ENCODE data around the gene MED13L.
A peak's percentile ranks its signal among the peaks of the same experiment; 100 is the strongest.

MED13L gene

DNA sequence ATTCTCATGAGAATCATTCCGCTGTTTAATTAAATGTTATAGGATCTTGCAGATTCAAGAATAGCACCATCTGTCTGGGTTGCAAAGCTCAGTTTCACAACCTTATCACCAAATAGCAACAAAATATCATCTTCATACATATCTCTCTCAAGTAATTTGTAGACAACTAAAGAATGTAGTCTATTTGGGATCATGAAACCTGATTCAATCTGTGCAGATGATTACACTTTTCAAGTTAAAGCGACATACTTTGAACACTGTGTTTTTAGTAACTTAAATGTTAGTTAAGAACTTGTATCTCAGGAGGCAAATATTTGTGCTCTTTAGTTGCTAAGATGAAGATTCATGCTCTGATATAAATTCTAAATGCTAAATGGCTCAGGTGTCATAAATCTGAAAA lies 14.8 kb downstream of the MED13L start:
- Histone ChIP-seq H3K27ac (ENCODE audit: insufficient read depth in 1 of 2, low read depth in 1 of 2, low read length in 2 of 2, poor library complexity in 1 of 2, severe bottlenecking in 2 of 2) (no peak overlapping the region), H3K36me3 (ENCODE audit: control insufficient read depth in 4 of 4, insufficient read depth in 4 of 4, low read length in 3 of 4) (no peaks in the 10 kb centered on the region), H3K9me3 (ENCODE audit: control extremely low read depth in 1 of 5, control insufficient read depth in 4 of 5, insufficient read depth in 2 of 5, low read depth in 1 of 5, low read length in 4 of 5) (no peaks in the 10 kb centered on the region), H3K27me3 (replicated peaks in 2 of 5; ENCODE audit: control insufficient read depth in 4 of 5, insufficient read depth in 5 of 5, low read length in 4 of 5) (no peaks in the 10 kb centered on the region), H3K4me3 (ENCODE audit: control insufficient read depth in 1 of 7, extremely low read depth in 1 of 7, insufficient read depth in 4 of 7, low read depth in 2 of 7, low read length in 6 of 7) (no peak overlapping the region), H3K4me1 (ENCODE audit: control extremely low read depth in 1 of 4, control insufficient read depth in 4 of 4, insufficient read depth in 4 of 4, low read length in 3 of 4) (peaks cover 30 to 59% (median 44%) of the 10 kb centered on the region in 4 experiments)
- ChIA-PET POLR2A (no interaction called here), CTCF (interaction anchor here (1.5 to 3.6 kb wide), 3 partner anchors 15 to 121 kb away, joined by 4 to 15 read pairs (median 4); no protein-coding TSS in a partner anchor)
- no peak for DNase-seq
- 100% methylated on average over 1 of the region's 2 CpGs for WGBS (ENCODE audit: insufficient coverage)

DNA sequence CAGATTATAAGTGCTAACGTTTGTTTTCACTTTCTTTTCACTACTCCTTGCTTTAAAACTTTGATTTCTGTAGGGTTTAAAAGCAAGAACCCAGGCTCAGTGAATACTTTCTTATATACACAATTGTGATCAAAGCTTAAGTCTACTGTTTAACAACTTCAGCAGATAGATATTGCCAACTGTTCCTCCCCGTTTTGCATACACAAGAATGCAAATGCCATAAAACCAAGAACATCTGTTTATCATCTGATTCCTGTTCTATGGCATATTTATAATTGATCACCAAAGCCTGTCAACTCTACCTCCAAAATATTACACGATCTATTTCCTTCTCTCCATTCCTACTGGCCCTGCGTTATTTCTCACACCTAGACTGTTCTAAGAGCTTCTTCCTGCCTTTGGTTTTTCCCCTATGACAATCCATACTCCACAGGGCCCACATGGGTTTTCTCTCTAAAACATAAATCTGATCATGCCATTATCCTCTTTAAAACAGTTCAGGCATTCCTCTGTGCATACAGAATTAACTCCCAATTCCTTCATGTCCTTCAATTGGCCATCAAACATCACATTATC lies 15.9 kb downstream of the MED13L start:
- no peak for DNase-seq
- no peak overlapping the region for H3K27ac ChIP-seq (ENCODE audit: insufficient read depth in 1 of 2, low read depth in 1 of 2, low read length in 2 of 2, poor library complexity in 1 of 2, severe bottlenecking in 2 of 2)
- H3K36me3 ChIP-seq (ENCODE audit: control insufficient read depth in 4 of 4, insufficient read depth in 4 of 4, low read length in 3 of 4), result no peaks in the 10 kb centered on the region
- CTCF ChIA-PET, result interaction anchor here (1.2 to 3.6 kb wide), 4 partner anchors 9 to 120 kb away, joined by 4 to 15 read pairs (median 4); no protein-coding TSS in a partner anchor
- POLR2A ChIA-PET, result interaction anchor here (0.7 kb wide), 1 partner anchor 67 kb away, joined by 5 read pairs; no protein-coding TSS in a partner anchor
- no peaks in the 10 kb centered on the region for H3K9me3 ChIP-seq (ENCODE audit: control extremely low read depth in 1 of 5, control insufficient read depth in 4 of 5, insufficient read depth in 2 of 5, low read depth in 1 of 5, low read length in 4 of 5)
- 38% methylated on average over 4 of the region's 4 CpGs for WGBS (ENCODE audit: insufficient coverage)
- peak overlapping the region in 1 of 7 experiments; percentile 3 for H3K4me3 ChIP-seq (ENCODE audit: control insufficient read depth in 1 of 7, extremely low read depth in 1 of 7, insufficient read depth in 4 of 7, low read depth in 2 of 7, low read length in 6 of 7)
- no peaks in the 10 kb centered on the region for H3K27me3 ChIP-seq (replicated peaks in 2 of 5; ENCODE audit: control insufficient read depth in 4 of 5, insufficient read depth in 5 of 5, low read length in 4 of 5)
- peaks cover 21 to 56% (median 40%) of the 10 kb centered on the region in 4 experiments for H3K4me1 ChIP-seq (ENCODE audit: control extremely low read depth in 1 of 4, control insufficient read depth in 4 of 4, insufficient read depth in 4 of 4, low read length in 3 of 4)

DNA sequence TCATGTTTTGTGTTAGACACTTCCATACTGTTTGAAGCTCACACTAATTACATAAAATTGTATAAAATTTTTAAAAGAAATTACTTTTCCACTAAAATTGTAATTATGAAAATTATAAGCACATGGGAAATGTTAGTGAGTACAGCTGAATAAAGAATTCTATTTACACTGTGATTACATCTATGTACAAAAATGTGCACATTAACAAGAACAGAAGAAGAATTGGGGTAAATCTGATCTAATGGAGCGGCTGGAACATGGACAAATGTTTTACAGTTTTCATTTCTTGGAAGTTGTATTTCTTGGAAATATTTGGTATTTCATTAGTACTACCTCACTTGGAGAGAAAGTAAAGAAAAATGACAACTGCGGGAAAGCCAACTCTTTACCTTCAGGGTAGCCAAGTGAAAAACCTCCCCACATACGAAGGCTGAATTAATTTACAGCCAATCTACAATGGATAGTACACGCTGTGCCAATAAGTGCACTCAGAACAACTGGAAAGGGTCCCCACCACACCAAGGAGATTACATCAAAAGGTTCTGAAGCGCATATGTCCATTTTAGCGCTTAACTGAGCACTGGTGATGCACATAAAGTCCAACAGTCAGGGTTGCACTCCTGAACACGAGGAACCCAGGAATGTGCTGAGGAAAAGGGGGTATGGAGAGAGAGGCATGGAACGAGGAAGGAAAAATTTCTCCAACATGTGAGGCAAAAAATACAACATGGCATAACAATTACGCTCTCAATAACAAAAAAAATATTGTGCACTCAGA lies 17.5 kb downstream of the MED13L start:
- Histone ChIP-seq H3K4me3 (ENCODE audit: control insufficient read depth in 1 of 7, extremely low read depth in 1 of 7, insufficient read depth in 4 of 7, low read depth in 2 of 7, low read length in 6 of 7) (no peak overlapping the region), H3K9me3 (ENCODE audit: control extremely low read depth in 1 of 5, control insufficient read depth in 4 of 5, insufficient read depth in 2 of 5, low read depth in 1 of 5, low read length in 4 of 5) (no peaks in the 10 kb centered on the region), H3K27me3 (replicated peaks in 2 of 5; ENCODE audit: control insufficient read depth in 4 of 5, insufficient read depth in 5 of 5, low read length in 4 of 5) (no peaks in the 10 kb centered on the region), H3K36me3 (ENCODE audit: control insufficient read depth in 4 of 4, insufficient read depth in 4 of 4, low read length in 3 of 4) (no peaks in the 10 kb centered on the region), H3K27ac (ENCODE audit: insufficient read depth in 1 of 2, low read depth in 1 of 2, low read length in 2 of 2, poor library complexity in 1 of 2, severe bottlenecking in 2 of 2) (no peak overlapping the region), H3K4me1 (ENCODE audit: control extremely low read depth in 1 of 4, control insufficient read depth in 4 of 4, insufficient read depth in 4 of 4, low read length in 3 of 4) (peaks cover 9 to 42% (median 32%) of the 10 kb centered on the region in 4 experiments)
- POLR2A ChIA-PET, result no interaction called here
- no peak for DNase-seq
- 96% methylated on average over 6 of the region's 9 CpGs for WGBS (ENCODE audit: insufficient coverage)
- CTCF ChIA-PET, result interaction anchor here (1.0 to 2.7 kb wide), 2 partner anchors 11 to 120 kb away, joined by 3 to 7 read pairs; no protein-coding TSS in a partner anchor

DNA sequence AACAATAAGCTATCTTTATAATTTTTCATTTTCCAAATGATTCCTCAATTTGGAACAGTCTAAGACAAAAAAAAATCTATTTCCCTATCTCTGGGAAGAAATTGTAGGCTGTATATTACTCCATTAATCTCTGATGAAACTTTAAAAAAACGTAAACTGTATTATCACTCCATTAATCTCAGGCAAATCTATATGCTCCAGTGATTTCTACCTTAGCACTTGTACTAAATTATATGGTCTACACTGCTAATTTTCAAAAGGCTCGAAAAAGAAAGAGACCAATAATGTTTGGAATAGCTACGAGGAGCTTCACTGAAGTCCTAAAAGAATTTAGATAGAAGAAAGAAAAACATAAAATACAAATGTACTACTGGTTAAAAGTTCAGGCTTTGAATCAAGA lies 19.7 kb downstream of the MED13L start:
- Histone ChIP-seq H3K9me3 (ENCODE audit: control extremely low read depth in 1 of 5, control insufficient read depth in 4 of 5, insufficient read depth in 2 of 5, low read depth in 1 of 5, low read length in 4 of 5) (peaks cover 0 to 5% (median 0%) of the 10 kb centered on the region in 5 experiments), H3K4me3 (ENCODE audit: control insufficient read depth in 1 of 7, extremely low read depth in 1 of 7, insufficient read depth in 4 of 7, low read depth in 2 of 7, low read length in 6 of 7) (no peak overlapping the region), H3K4me1 (ENCODE audit: control extremely low read depth in 1 of 4, control insufficient read depth in 4 of 4, insufficient read depth in 4 of 4, low read length in 3 of 4) (peaks cover 4 to 24% (median 14%) of the 10 kb centered on the region in 4 experiments), H3K36me3 (ENCODE audit: control insufficient read depth in 4 of 4, insufficient read depth in 4 of 4, low read length in 3 of 4) (peaks cover 0 to 3% (median 0%) of the 10 kb centered on the region in 4 experiments), H3K27me3 (replicated peaks in 2 of 5; ENCODE audit: control insufficient read depth in 4 of 5, insufficient read depth in 5 of 5, low read length in 4 of 5) (no peaks in the 10 kb centered on the region), H3K27ac (ENCODE audit: insufficient read depth in 1 of 2, low read depth in 1 of 2, low read length in 2 of 2, poor library complexity in 1 of 2, severe bottlenecking in 2 of 2) (no peak overlapping the region)
- WGBS (ENCODE audit: insufficient coverage), result no CpG with 5 or more reads among the region's 3 CpGs
- CTCF ChIA-PET, result interaction anchor here (0.6 to 2.7 kb wide), 7 partner anchors 9 to 121 kb away, joined by 3 to 12 read pairs (median 6); no protein-coding TSS in a partner anchor
- DNase-seq, result no peak
- POLR2A ChIA-PET, result interaction anchor here (0.7 kb wide), 1 partner anchor 222 kb away, joined by 3 read pairs; no protein-coding TSS in a partner anchor

DNA sequence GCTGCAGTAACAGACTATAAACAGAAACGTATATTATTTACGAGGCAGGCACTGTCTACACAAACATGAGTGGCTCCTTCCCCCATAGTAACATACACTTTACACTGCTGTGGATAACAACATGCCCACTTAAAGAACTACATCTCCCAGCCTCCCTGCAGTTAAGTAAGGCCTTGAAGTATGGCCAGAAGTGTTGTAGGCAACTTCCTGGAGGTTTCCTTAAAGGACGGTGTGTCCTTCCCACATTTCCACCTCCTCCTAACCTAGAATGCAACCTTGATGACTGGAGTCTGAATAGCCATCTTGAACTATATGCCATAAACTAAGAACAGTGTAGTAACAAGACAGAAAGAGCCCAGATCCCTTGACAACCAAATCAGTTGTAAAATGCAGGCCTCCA lies 20.3 kb downstream of the MED13L start:
- no peak overlapping the region for H3K4me3 ChIP-seq (ENCODE audit: control insufficient read depth in 1 of 7, extremely low read depth in 1 of 7, insufficient read depth in 4 of 7, low read depth in 2 of 7, low read length in 6 of 7)
- peaks cover 0 to 9% (median 0%) of the 10 kb centered on the region in 5 experiments for H3K9me3 ChIP-seq (ENCODE audit: control extremely low read depth in 1 of 5, control insufficient read depth in 4 of 5, insufficient read depth in 2 of 5, low read depth in 1 of 5, low read length in 4 of 5)
- peak overlapping the region in 1 of 2 experiments; percentile 19 for H3K27ac ChIP-seq (ENCODE audit: insufficient read depth in 1 of 2, low read depth in 1 of 2, low read length in 2 of 2, poor library complexity in 1 of 2, severe bottlenecking in 2 of 2)
- H3K36me3 ChIP-seq (ENCODE audit: control insufficient read depth in 4 of 4, insufficient read depth in 4 of 4, low read length in 3 of 4), result peaks cover 0 to 3% (median 0%) of the 10 kb centered on the region in 4 experiments
- peak in 2 of 3 donors; percentile 42 to 57 for DNase-seq
- WGBS (ENCODE audit: insufficient coverage), result no CpG with 5 or more reads among the region's 3 CpGs
- ChIA-PET POLR2A (no interaction called here), CTCF (interaction anchor here (0.7 to 2.7 kb wide), 5 partner anchors 9 to 175 kb away, joined by 3 to 12 read pairs (median 6); no protein-coding TSS in a partner anchor)
- no peaks in the 10 kb centered on the region for H3K27me3 ChIP-seq (replicated peaks in 2 of 5; ENCODE audit: control insufficient read depth in 4 of 5, insufficient read depth in 5 of 5, low read length in 4 of 5)
- H3K4me1 ChIP-seq (ENCODE audit: control extremely low read depth in 1 of 4, control insufficient read depth in 4 of 4, insufficient read depth in 4 of 4, low read length in 3 of 4), result peaks cover 4 to 23% (median 14%) of the 10 kb centered on the region in 4 experiments

DNA sequence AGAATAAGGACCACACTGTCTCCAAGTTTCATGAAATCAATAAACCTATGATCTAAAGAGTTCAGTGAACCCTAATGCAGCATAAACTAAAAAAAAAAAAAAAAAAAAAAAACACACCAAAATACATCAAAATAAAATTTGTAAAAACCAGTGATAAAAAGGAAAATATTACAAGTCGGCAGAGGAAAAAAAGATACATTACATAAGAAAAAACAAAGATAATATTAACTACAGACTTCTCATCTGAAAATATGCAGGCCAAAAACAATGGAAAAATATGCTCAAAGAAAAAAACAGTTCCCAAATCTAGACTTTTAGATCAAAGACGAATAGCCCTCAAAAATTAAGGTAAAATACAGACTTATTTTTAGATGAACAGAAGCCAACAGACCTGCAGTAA lies 27.6 kb downstream of the MED13L start:
- Histone ChIP-seq H3K27ac (ENCODE audit: insufficient read depth in 1 of 2, low read depth in 1 of 2, low read length in 2 of 2, poor library complexity in 1 of 2, severe bottlenecking in 2 of 2) (no peak overlapping the region), H3K9me3 (ENCODE audit: control extremely low read depth in 1 of 5, control insufficient read depth in 4 of 5, insufficient read depth in 2 of 5, low read depth in 1 of 5, low read length in 4 of 5) (peaks cover 0 to 23% (median 6%) of the 10 kb centered on the region in 5 experiments), H3K36me3 (ENCODE audit: control insufficient read depth in 4 of 4, insufficient read depth in 4 of 4, low read length in 3 of 4) (peaks cover 0 to 3% (median 0%) of the 10 kb centered on the region in 4 experiments), H3K4me1 (ENCODE audit: control extremely low read depth in 1 of 4, control insufficient read depth in 4 of 4, insufficient read depth in 4 of 4, low read length in 3 of 4) (peaks cover 5 to 16% (median 13%) of the 10 kb centered on the region in 4 experiments), H3K27me3 (replicated peaks in 2 of 5; ENCODE audit: control insufficient read depth in 4 of 5, insufficient read depth in 5 of 5, low read length in 4 of 5) (no peaks in the 10 kb centered on the region), H3K4me3 (ENCODE audit: control insufficient read depth in 1 of 7, extremely low read depth in 1 of 7, insufficient read depth in 4 of 7, low read depth in 2 of 7, low read length in 6 of 7) (no peak overlapping the region)
- WGBS (ENCODE audit: insufficient coverage), result no CpG with 5 or more reads among the region's 2 CpGs
- CTCF ChIA-PET, result no interaction called here
- peak in 2 of 3 donors; percentile 31 to 42 for DNase-seq
- POLR2A ChIA-PET, result no interaction called here

Measured in common myeloid progenitor, CD34-positive (primary cell).